DMS53 (cell line): ENCODE results near the gene TALDO1.
"Not testable (repeated sequence)": the region's sequence is repeated elsewhere in the genome, so short reads cannot be mapped to it uniquely, and the experiment has no call there.

Experiments
- DNase-seq: peaks from one replicate; lab custom pipeline; 2025; lab: John Stamatoyannopoulos, UW

The TALDO1 gene

DNA sequence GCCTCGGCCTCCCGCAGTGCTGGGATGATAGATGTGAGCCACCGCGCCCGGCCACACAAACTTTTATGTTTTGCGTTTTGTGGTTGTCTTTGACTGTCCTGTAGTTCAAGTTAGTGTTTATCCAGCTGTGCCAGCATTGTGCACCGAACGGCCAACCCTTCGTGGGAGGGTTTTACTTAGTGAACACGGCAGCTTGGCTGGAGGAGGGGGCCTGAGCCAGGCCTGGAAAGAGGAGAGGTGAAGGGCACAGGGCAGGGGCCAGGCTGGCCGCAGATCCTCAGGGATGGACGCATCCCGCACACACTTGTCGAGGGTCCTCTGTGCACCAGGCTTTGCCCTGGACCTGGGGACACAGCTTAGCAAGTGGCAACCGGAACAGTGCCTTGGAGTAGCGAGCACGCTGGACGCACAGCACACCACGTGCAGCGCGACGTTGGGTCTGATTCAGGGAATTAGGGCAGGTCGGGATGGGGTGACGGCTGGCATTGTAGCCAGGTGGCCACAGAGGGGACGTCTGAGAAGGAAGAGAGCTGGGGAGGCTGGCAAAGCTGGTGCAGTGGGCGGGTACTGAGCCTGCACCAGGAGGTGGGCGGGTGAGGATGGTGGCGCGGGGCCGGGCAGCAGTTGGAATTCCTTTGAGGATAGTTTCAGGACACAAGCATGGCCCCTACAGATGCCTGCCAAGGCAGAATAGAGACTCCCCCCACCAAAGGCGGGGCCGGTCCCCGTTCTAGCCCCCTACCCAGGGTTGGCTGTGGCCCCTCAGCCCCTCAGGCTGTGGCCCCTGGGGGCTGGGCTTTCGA is 27.8 kb upstream of the TALDO1 start:
- DNase-seq, result no peak

DNA sequence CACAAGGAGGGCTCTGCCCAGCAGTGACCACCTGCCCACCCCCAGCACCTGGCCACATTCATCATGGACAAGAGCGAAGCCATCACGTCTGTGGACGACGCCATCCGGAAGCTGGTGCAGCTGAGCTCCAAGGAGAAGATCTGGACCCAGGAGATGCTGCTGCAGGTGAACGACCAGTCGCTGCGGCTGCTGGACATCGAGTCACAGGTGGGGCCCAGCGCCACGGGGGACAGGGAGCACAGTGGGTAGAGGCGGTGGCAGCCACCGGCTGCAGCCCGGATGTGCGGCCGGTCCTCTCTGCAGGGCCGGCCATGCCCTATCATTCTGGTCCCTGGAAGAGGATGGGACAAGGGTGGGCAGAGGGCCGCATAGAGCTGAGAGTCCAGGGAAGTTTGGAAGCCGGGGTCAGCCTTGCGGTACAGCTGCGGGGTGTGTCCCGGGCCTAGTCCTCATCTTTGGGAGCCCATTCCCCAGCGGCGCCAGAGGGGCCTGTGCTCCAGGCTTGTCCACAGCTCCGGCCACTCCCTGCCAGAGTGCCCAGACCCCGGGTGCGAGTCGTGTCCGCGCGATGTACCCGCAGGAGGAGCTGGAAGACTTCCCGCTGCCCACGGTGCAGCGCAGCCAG is 27.1 kb upstream of the TALDO1 start:
- no peak for DNase-seq

DNA sequence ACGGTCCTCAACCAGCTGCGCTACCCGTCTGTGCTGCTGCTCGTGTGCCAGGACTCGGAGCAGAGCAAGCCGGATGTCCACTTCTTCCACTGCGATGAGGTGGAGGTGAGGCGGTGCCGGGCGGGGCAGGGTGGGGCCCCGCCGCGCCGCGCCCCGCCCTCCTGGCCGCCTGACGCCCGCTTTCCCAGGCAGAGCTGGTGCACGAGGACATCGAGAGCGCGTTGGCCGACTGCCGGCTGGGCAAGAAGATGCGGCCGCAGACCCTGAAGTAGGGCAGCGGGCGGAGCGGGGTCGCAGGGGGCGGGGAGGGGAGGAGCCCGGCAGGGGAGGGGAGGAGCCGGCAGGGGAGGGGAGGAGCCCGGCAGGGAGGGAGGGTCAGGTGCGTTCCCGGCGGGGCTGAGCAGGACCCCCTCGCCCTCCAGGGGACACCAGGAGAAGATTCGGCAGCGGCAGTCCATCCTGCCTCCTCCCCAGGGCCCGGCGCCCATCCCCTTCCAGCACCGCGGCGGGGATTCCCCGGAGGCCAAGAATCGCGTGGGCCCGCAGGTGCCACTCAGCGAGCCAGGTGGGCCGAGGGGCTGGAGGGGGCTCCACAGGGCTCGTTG is 26.5 kb upstream of the TALDO1 start:
- peak; percentile 93 for DNase-seq

GRCh38 chr11:721247-721740 is 26.0 kb upstream of the TALDO1 start:
- DNase-seq, result peak; percentile 90

- peak; percentile 97 for DNase-seq
Measured at GRCh38 chr11:721741-722345, 25.4 kb upstream of the TALDO1 start.

DNA sequence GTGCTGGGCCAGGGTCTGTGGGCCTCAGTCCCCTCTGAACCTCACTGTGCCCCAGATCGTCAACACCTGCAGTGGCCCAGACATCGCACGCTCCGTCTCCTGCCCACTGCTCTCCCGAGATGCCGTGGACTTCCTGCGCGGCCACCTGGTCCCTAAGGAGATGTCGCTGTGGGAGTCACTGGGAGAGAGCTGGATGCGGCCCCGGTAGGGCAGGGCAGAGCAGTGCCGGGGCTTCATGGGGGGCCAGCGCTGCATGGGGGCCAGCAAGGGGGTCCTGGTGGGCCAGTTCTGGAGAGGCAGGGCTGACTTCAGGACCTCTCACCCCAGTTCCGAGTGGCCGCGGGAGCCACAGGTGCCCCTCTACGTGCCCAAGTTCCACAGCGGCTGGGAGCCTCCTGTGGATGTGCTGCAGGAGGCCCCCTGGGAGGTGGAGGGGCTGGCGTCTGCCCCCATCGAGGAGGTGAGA is 24.9 kb upstream of the TALDO1 start:
- DNase-seq, result peak; percentile 80

- DNase-seq, result peak; percentile 89
Measured at GRCh38 chr11:723120-723883, 24.0 kb upstream of the TALDO1 start.

GRCh38 chr11:724049-724777 is 23.1 kb upstream of the TALDO1 start:
- DNase-seq, result no peak

DNA sequence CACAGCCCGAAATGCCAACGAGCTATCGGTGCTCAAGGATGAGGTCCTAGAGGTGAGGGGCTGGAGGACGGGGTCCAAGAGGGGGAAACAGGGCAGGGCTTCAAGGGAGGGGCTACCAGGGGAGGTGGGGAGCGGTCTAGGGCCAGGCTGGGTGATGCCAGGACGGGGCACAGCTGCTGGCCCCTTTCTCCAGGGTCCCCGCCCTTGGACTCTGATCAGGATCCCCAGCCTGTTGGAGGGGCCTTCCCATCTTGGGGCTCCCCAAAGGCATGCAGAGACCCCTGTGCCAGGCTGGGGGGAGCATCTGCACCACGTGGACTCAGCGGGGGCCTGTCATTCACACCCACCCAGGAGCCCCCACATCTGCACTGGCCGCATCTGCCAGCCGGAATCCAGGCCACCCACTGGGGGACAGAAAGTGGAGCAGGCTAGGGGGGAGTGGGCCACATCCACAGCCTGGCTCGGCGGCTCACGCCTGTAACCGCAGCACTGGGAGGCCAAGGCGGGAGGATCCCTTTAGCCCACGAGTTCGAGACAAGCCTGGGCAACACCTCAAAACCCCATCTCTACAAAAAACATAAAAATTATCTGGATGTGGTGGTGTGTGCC is 22.4 kb upstream of the TALDO1 start:
- no peak for DNase-seq

DNA sequence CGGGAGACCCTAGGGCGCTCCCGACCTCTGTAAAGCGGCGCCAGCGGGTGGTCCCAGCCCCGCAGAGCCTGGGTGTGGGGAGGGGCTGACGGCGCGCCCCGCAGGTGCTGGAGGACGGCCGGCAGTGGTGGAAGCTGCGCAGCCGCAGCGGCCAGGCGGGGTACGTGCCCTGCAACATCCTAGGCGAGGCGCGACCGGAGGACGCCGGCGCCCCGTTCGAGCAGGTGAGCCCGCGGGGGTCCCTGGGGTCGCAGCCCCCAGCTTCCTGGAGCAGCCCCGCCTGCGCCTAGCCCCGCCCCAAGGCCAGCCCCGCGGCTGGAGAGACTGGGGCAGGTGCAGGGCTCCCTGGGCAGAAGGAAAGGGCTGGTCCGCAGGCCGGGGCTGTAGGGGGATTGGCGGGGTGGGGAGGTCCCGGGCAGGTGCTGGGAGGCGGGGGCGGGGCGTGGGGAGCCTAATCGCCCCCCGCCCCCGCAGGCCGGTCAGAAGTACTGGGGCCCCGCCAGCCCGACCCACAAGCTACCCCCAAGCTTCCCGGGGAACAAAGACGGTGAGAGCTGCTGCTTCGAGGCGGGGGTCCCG is 21.6 kb upstream of the TALDO1 start:
- DNase-seq, result peak; percentile 77

DNA sequence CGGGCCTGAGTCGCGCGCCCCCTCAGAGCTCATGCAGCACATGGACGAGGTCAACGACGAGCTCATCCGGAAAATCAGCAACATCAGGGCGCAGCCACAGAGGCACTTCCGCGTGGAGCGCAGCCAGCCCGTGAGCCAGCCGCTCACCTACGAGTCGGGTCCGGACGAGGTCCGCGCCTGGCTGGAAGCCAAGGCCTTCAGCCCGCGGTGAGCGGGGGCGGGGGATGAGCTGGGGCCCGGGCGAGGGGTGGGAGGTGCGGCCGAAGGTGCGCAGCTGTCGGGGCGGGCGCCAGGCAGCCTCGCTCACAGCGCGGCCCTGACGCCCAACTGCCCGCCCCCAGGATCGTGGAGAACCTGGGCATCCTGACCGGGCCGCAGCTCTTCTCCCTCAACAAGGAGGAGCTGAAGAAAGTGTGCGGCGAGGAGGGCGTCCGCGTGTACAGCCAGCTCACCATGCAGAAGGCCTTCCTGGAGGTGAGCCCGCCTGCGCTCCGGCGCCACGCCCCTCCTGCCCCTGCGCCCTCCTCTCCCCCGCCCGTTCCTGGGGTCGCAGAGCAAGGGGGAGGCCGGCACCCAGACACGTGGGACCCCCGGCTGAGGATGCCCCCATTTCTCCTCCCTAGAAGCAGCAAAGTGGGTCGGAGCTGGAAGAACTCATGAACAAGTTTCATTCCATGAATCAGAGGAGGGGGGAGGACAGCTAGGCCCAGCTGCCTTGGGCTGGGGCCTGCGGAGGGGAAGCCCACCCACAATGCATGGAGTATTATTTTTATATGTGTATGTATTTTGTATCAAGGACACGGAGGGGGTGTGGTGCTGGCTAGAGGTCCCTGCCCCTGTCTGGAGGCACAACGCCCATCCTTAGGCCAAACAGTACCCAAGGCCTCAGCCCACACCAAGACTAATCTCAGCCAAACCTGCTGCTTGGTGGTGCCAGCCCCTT is 20.7 kb upstream of the TALDO1 start:
- DNase-seq, result peak; percentile 99

DNA sequence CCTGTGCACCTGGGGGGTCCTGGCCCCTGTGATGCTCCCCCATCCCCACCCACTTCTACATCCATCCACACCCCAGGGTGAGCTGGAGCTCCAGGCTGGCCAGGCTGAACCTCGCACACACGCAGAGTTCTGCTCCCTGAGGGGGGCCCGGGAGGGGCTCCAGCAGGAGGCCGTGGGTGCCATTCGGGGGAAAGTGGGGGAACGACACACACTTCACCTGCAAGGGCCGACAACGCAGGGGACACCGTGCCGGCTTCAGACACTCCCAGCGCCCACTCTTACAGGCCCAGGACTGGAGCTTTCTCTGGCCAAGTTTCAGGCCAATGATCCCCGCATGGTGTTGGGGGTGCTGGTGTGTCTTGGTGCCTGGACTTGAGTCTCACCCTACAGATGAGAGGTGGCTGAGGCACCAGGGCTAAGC is 20.0 kb upstream of the TALDO1 start:
- no peak for DNase-seq

DNA sequence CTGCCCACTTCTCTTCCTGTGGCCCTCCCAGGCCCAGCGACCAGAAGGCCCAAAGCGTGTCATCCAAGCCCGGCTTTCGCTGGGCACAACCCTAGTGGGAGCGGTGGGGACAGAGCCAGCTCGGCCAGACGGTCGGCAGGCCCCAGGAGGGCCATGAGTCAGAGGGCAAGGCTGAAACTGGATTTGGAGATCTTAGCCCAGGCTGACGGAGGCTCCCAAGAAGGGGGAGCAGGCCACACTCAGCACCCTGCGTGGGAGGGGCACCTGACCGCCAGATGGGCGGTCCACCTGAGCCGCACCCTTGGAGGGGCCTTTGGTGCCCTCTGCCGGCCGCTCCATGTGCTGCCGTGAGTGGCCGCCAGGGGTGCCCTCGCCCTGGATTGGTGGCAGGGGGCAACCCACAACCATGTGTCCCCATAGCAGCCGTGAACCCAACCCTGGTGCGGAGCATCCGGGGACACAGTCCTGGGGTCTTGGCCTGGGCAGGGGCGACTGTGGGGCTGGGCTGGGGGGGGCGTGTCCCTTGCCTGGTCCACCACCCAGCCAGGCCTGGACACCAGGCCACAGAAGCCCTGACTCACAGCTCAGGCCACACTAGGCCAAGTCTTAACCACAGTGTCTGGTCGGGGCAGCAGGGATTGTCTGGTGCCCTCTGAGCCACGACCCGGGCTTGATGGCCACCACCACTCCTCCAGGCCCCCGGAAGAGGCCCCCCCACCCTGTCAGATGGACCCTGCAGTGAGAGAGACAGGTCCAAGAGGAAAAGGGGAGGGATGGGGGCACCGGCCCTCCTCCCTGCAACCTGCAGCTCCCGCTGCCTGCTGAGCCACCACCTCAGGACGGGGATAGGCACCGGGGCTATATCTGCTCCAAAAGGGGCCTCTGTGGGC is 19.2 kb upstream of the TALDO1 start:
- DNase-seq, result peak; percentile 94

- DNase-seq, result no peak
Measured at GRCh38 chr11:728901-729491, 18.3 kb upstream of the TALDO1 start.

GRCh38 chr11:729492-730074 is 17.7 kb upstream of the TALDO1 start:
- DNase-seq, result no peak

DNA sequence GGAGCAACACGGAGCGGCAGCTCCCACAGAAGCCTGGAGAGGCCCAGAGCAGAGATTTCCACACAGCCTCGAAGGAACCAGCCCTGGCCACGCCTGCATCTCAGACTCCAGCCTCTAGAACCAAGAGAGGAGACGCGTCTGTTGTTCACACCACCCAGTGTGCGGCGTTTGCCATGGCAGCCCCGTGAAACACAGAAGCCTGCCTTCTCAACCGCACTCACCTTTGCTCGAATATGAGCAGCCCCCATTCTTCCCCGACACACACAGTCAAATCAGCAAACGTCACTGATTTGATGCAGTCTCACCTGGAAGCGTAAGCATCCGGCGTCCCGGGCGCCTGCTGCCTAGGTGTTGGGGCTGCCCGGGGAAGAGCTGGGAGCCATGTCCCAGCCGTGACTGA is 14.2 kb upstream of the TALDO1 start:
- DNase-seq, result peak; percentile 59

GRCh38 chr11:734541-734940 is 12.7 kb upstream of the TALDO1 start:
- not testable (repeated sequence) for DNase-seq
